ENCODE results near the gene MLEC. TPM values are rescaled to one million over a fixed set of nuclear protein-coding genes. Genes with fewer than 3 reads are reported as not detected.

The MLEC gene
- total RNA-seq, 4 donors from 2014 or later, result 122 to 288 (median 187) TPM

- Histone ChIP-seq H3K4me1 (peaks cover 31 to 56% of the 10 kb centered on the region in 2 donors), H3K27ac (no peak overlapping the region), H3K27me3 (no peaks in the 10 kb centered on the region), H3K4me3 (replicated peaks in 1 of 3) (no peak overlapping the region), H3K36me3 (peaks cover under 1 to 1% of the 10 kb centered on the region in 2 donors), H3K9me3 (no peaks in the 10 kb centered on the region)
- TF ChIP-seq POLR2A (IDR thresholded peaks at IDR 0.05) (no peak), CTCF (IDR thresholded peaks at IDR 0.05) (no peak)
- DNase-seq, result peak in 1 of 2 donors; percentile 45
- intact Hi-C loops (cut with DNase I), result no loop called here
- WGBS, 2 donors, result 73 to 88% methylated on average over 1 of the region's 1 CpG
These were observed 18.7 kb downstream of the MLEC start for GRCh38 chr12:120705618-120706017.

GRCh38 chr12:120706029-120706428, 19.1 kb downstream of the MLEC start:
- no peak for TF ChIP-seq POLR2A (IDR thresholded peaks at IDR 0.05)
- no peak for TF ChIP-seq CTCF (IDR thresholded peaks at IDR 0.05)
- DNase-seq, result no peak
- 88% methylated on average over 5 of the region's 5 CpGs for WGBS, 2 donors
- Histone ChIP-seq H3K27me3 (no peaks in the 10 kb centered on the region), H3K27ac (no peak overlapping the region), H3K4me1 (peaks cover 31 to 51% of the 10 kb centered on the region in 2 donors), H3K36me3 (no peaks in the 10 kb centered on the region), H3K9me3 (no peaks in the 10 kb centered on the region), H3K4me3 (replicated peaks in 1 of 3) (no peak overlapping the region)
- intact Hi-C loops (cut with DNase I), result no loop called here

GRCh38 chr12:120708651-120709050, 21.7 kb downstream of the MLEC start:
- peak in 1 of 2 donors; percentile 15 for TF ChIP-seq POLR2A (IDR thresholded peaks at IDR 0.05)
- TF ChIP-seq CTCF (IDR thresholded peaks at IDR 0.05), result no peak
- H3K4me1 ChIP-seq, result peaks cover 32 to 41% of the 10 kb centered on the region in 2 donors
- H3K9me3 ChIP-seq, result no peaks in the 10 kb centered on the region
- intact Hi-C loops (cut with DNase I), result no loop called here
- peak overlapping the region; percentile 52 to 97 (median 70) for H3K27ac ChIP-seq
- no peaks in the 10 kb centered on the region for H3K27me3 ChIP-seq
- DNase-seq, result peak; percentile 76 to 79
- H3K4me3 ChIP-seq (replicated peaks in 1 of 3), result no peak overlapping the region
- WGBS, 2 donors, result 28 to 33% methylated on average over 3 to 4 of the region's 4 CpGs
- H3K36me3 ChIP-seq, result peaks cover 0 to 4% of the 10 kb centered on the region in 2 donors

- 0 to 3% methylated on average over 5 to 16 of the region's 76 CpGs for WGBS, 2 donors
- Histone ChIP-seq H3K27me3 (no peaks in the 10 kb centered on the region), H3K36me3 (peaks cover 10 to 12% of the 10 kb centered on the region in 2 donors), H3K4me3 (replicated peaks in 1 of 3) (peak within 1 kb of the TSS; percentile 33 to 87 (median 85)), H3K4me1 (peaks cover 24 to 34% of the 10 kb centered on the region in 2 donors), H3K27ac (peak within 1 kb of the TSS; percentile 91 to 97 (median 94)), H3K9me3 (no peaks in the 10 kb centered on the region)
- TF ChIP-seq POLR2A (IDR thresholded peaks at IDR 0.05), result peak in 1 of 2 donors; percentile 71
- no peak for TF ChIP-seq CTCF (IDR thresholded peaks at IDR 0.05)
- intact Hi-C loops (cut with DNase I), result loop anchor here (2.0 kb wide), 2 partner anchors 23 to 61 kb away; partner anchors contain the start of gene MLEC
- DNase-seq, result peak; percentile 71 to 72
These were observed 23.3 kb downstream of the MLEC start, which contains the start of gene UNC119B for GRCh38 chr12:120710031-120710804. TSS of gene UNC119B (plus strand) at chr12:120710458. CDS start at chr12:120710475, 17 bp downstream.

- Histone ChIP-seq H3K4me3 (replicated peaks in 1 of 3) (peak overlapping the region; percentile 33 to 87 (median 85)), H3K4me1 (peaks cover 24 to 29% of the 10 kb centered on the region in 2 donors), H3K36me3 (peaks cover 10 to 16% of the 10 kb centered on the region in 2 donors), H3K27ac (peak overlapping the region; percentile 91 to 97 (median 94)), H3K9me3 (no peaks in the 10 kb centered on the region), H3K27me3 (no peaks in the 10 kb centered on the region)
- 0% methylated on average over 5 to 6 of the region's 31 CpGs for WGBS, 2 donors
- no peak for TF ChIP-seq CTCF (IDR thresholded peaks at IDR 0.05)
- TF ChIP-seq POLR2A (IDR thresholded peaks at IDR 0.05), result peak in 1 of 2 donors; percentile 59
- DNase-seq, result peak; percentile 71 to 81
- intact Hi-C loops (cut with DNase I), result loop anchor here (2.0 kb wide), 2 partner anchors 24 to 62 kb away; partner anchors contain the start of gene MLEC
These were observed 23.9 kb downstream of the MLEC start for GRCh38 chr12:120710805-120711296.
